GM19351 (cell line): ENCODE results near the gene CFAP299.

Experiments
- ATAC-seq: cut with Tn5 transposase; IDR thresholded peaks from one replicate; pipeline ENCODE4 v1.9.1; 2021; ENCODE audit warnings: mild to moderate bottlenecking, moderate library complexity; ENCODE audit not compliant: unreplicated experiment

The CFAP299 gene

GRCh38 chr4:81003597-81004111 is 668.1 kb downstream of the CFAP299 start:
- ATAC-seq: peak; percentile 97

DNA sequence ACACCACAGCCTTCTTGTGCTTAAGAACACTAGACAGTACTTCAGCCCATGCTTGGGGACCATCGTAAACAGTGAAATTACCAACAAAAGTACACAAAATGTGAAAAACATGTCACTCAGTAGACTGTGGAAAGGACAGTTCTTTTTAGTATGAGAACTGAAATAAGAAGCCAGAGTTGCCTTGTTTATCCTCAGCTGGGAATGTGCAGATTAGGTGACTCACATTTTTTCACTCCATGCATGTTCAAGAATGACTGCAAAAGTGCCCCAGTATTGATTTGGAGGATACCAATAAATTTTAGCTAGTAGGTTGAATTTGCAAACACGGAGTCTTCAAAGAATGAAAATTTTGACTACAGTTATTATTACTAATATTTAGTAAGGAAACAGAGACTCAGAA is 671.9 kb downstream of the CFAP299 start:
- ATAC-seq: no peak
